ENCODE measurements around the gene ZNHIT2. TPM values are rescaled to one million over a fixed set of nuclear protein-coding genes. Genes with fewer than 3 reads are reported as not detected.

Gene ZNHIT2
- total and polyA plus RNA-seq, 2 of the 13 experiments (the other 11 are each of a cell fraction or from before 2014, with no cell fraction given) = 1.1 to 6.5 TPM

DNA sequence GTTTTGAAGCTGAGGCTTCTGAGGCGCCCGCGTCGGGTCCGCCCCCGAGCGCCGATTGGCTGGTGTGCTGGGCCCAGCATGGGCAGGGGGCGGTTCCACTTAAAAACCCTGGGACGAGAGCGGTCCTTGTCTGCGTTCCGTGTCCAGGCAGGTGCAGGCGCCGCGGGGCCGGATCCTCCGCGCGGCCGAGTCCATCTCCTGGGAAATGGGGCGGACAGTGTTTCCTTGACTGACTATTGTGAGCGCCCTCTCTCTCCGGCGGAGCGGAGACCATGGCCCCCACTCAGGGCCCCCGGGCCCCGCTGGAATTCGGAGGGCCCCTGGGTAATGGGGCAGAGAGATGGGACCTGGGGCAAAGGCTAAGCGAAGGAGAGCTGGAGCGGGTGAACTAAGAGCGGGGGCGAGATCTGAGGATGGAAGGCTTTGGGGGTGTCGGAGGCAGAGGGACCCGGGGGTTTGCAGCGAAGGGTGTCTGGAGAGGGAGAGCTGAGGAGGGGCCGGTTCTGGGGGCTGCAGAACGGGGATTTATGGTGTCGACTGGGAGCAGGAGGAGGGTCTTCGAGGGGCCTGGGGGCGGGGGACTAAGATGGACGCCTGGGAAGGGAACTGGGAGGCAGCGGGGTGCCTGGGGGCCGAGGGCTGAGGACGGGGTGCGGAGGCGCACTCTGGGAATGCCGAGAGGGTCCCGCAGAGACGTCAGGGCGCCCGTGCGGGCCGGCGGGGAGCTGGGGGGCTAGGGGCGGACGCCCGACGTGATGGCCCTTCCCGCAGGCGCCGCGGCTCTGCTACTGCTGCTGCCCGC, 5.6 kb downstream of the ZNHIT2 start, which contains the start of gene TM7SF2 (continued):
- TF ChIP-seq DNMT3B (CRISPR knock-in tag; conservative IDR thresholded peaks at IDR 0.05) = peak; percentile 61; the same call in 1 of the 2 replicates
- TF ChIP-seq, protein P1, sequence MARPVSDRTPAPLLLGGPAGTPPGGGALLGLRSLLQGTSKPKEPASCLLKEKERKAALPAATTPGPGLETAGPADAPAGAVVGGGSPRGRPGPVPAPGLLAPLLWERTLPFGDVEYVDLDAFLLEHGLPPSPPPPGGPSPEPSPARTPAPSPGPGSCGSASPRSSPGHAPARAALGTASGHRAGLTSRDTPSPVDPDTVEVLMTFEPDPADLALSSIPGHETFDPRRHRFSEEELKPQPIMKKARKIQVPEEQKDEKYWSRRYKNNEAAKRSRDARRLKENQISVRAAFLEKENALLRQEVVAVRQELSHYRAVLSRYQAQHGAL (CRISPR knock-in tag; IDR thresholded peaks at IDR 0.05; ENCODE audit: not compliant biosample characterization) = no peak
- TF ChIP-seq NFKB2 (CRISPR knock-in tag; IDR thresholded peaks at IDR 0.05; ENCODE audit: borderline replicate concordance) = peak; percentile 36; the same call in 1 of the 2 replicates
- peak; percentile 49 for TF ChIP-seq KDM5B (CRISPR knock-in tag; IDR thresholded peaks at IDR 0.05; ENCODE audit: borderline replicate concordance)
- TF ChIP-seq ZNF451 (CRISPR knock-in tag; IDR thresholded peaks at IDR 0.05) = no peak
- TF ChIP-seq GZF1 (CRISPR knock-in tag; IDR thresholded peaks at IDR 0.05) = no peak
- TF ChIP-seq FOXP1 (IDR thresholded peaks at IDR 0.05) = no peak
- no peak for TF ChIP-seq FOXP1 (CRISPR knock-in tag; IDR thresholded peaks at IDR 0.05)
- TF ChIP-seq, protein P2, sequence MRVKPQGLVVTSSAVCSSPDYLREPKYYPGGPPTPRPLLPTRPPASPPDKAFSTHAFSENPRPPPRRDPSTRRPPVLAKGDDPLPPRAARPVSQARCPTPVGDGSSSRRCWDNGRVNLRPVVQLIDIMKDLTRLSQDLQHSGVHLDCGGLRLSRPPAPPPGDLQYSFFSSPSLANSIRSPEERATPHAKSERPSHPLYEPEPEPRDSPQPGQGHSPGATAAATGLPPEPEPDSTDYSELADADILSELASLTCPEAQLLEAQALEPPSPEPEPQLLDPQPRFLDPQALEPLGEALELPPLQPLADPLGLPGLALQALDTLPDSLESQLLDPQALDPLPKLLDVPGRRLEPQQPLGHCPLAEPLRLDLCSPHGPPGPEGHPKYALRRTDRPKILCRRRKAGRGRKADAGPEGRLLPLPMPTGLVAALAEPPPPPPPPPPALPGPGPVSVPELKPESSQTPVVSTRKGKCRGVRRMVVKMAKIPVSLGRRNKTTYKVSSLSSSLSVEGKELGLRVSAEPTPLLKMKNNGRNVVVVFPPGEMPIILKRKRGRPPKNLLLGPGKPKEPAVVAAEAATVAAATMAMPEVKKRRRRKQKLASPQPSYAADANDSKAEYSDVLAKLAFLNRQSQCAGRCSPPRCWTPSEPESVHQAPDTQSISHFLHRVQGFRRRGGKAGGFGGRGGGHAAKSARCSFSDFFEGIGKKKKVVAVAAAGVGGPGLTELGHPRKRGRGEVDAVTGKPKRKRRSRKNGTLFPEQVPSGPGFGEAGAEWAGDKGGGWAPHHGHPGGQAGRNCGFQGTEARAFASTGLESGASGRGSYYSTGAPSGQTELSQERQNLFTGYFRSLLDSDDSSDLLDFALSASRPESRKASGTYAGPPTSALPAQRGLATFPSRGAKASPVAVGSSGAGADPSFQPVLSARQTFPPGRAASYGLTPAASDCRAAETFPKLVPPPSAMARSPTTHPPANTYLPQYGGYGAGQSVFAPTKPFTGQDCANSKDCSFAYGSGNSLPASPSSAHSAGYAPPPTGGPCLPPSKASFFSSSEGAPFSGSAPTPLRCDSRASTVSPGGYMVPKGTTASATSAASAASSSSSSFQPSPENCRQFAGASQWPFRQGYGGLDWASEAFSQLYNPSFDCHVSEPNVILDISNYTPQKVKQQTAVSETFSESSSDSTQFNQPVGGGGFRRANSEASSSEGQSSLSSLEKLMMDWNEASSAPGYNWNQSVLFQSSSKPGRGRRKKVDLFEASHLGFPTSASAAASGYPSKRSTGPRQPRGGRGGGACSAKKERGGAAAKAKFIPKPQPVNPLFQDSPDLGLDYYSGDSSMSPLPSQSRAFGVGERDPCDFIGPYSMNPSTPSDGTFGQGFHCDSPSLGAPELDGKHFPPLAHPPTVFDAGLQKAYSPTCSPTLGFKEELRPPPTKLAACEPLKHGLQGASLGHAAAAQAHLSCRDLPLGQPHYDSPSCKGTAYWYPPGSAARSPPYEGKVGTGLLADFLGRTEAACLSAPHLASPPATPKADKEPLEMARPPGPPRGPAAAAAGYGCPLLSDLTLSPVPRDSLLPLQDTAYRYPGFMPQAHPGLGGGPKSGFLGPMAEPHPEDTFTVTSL (CRISPR knock-in tag; IDR thresholded peaks at IDR 0.05; ENCODE audit: borderline replicate concordance) = no peak
- TF ChIP-seq SALL2 (CRISPR knock-in tag; IDR thresholded peaks at IDR 0.05) = peak; percentile 84
- peak; percentile 87 for TF ChIP-seq ZC3H13 (CRISPR knock-in tag; IDR thresholded peaks at IDR 0.05)
- TF ChIP-seq, protein P3, sequence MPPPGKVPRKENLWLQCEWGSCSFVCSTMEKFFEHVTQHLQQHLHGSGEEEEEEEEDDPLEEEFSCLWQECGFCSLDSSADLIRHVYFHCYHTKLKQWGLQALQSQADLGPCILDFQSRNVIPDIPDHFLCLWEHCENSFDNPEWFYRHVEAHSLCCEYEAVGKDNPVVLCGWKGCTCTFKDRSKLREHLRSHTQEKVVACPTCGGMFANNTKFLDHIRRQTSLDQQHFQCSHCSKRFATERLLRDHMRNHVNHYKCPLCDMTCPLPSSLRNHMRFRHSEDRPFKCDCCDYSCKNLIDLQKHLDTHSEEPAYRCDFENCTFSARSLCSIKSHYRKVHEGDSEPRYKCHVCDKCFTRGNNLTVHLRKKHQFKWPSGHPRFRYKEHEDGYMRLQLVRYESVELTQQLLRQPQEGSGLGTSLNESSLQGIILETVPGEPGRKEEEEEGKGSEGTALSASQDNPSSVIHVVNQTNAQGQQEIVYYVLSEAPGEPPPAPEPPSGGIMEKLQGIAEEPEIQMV (CRISPR knock-in tag; IDR thresholded peaks at IDR 0.05; ENCODE audit: low read depth) = no peak; the same call in 1 of the 2 replicates
- no peak; the same call in 1 of the 2 replicates for TF ChIP-seq ZNF253 (CRISPR knock-in tag; IDR thresholded peaks at IDR 0.05; ENCODE audit: borderline replicate concordance)
- 0 out of 2 replicates have a peak, but pooled peaks have one; percentile 40 for TF ChIP-seq ZNF75D (CRISPR knock-in tag; IDR thresholded peaks at IDR 0.05; ENCODE audit: borderline replicate concordance)
- TF ChIP-seq ZNF614 (CRISPR knock-in tag; IDR thresholded peaks at IDR 0.05; ENCODE audit: borderline replicate concordance) = no peak
- 0 out of 2 replicates have a peak, but pooled peaks have one; percentile 16 for TF ChIP-seq FOXA3 (CRISPR knock-in tag; IDR thresholded peaks at IDR 0.05)
- TF ChIP-seq ZNF749 (CRISPR knock-in tag; IDR thresholded peaks at IDR 0.05; ENCODE audit: borderline replicate concordance) = peak; percentile 81
- no peak for TF ChIP-seq ZNF382 (CRISPR knock-in tag; IDR thresholded peaks at IDR 0.05; ENCODE audit: borderline replicate concordance)
- TF ChIP-seq, protein P4, sequence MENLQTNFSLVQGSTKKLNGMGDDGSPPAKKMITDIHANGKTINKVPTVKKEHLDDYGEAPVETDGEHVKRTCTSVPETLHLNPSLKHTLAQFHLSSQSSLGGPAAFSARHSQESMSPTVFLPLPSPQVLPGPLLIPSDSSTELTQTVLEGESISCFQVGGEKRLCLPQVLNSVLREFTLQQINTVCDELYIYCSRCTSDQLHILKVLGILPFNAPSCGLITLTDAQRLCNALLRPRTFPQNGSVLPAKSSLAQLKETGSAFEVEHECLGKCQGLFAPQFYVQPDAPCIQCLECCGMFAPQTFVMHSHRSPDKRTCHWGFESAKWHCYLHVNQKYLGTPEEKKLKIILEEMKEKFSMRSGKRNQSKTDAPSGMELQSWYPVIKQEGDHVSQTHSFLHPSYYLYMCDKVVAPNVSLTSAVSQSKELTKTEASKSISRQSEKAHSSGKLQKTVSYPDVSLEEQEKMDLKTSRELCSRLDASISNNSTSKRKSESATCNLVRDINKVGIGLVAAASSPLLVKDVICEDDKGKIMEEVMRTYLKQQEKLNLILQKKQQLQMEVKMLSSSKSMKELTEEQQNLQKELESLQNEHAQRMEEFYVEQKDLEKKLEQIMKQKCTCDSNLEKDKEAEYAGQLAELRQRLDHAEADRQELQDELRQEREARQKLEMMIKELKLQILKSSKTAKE (CRISPR knock-in tag; IDR thresholded peaks at IDR 0.05; ENCODE audit: borderline replicate concordance) = no peak
